Calu3 (cell line): ENCODE results near the gene RRH. TPM values are rescaled to one million over a fixed set of nuclear protein-coding genes. Genes with fewer than 3 reads are reported as not detected.

Source experiments
- BruUV-seq: library from RNA; stranded (reverse); fragments of 400-500 nt; replicated peaks from 2 replicates; lab custom pipeline; 2021; lab: Mats Ljungman, UMichigan
- CTCF ChIA-PET: fragments of 300-600 bp; sonication (Branson Sonifier 250); formaldehyde crosslinking; loops from one replicate; lab custom pipeline; 2022; ENCODE audit warnings: antibody characterized with exemption; lab: Charles Lee
- DNase-seq: peaks from one replicate; pipeline ENCODE4 v3.0.0; 2022
- H3K27ac Mint-ChIP-seq: one replicate; pipeline ENCODE4 v1.8.0; 2022; ENCODE audit warnings: mixed read lengths; ENCODE audit not compliant: unreplicated experiment
- H3K27me3 Mint-ChIP-seq: one replicate; pipeline ENCODE4 v1.8.0; 2022; ENCODE audit warnings: mixed read lengths; ENCODE audit not compliant: unreplicated experiment
- H3K36me3 Mint-ChIP-seq: one replicate; pipeline ENCODE4 v1.8.0; 2022; ENCODE audit warnings: mild to moderate bottlenecking, moderate library complexity, mixed read lengths; ENCODE audit not compliant: insufficient read depth, unreplicated experiment
- H3K4me1 Mint-ChIP-seq: one replicate; pipeline ENCODE4 v1.8.0; 2022; ENCODE audit warnings: mild to moderate bottlenecking, low read depth, mixed read lengths; ENCODE audit not compliant: unreplicated experiment
- H3K4me3 Mint-ChIP-seq: one replicate; pipeline ENCODE4 v1.8.0; 2022; ENCODE audit warnings: mild to moderate bottlenecking, low read depth, moderate library complexity, mixed read lengths; ENCODE audit not compliant: unreplicated experiment
- H3K9me3 Mint-ChIP-seq: one replicate; pipeline ENCODE4 v1.8.0; 2022; ENCODE audit warnings: low read depth, mixed read lengths; ENCODE audit not compliant: unreplicated experiment
- intact Hi-C: fragments of 100-400 bp; cut with micrococcal nuclease; formaldehyde crosslinking; loops from one replicate; pipeline ENCODE4 v1.10.0; 2022; ENCODE audit not compliant: unreplicated experiment
- total RNA-seq: library from RNA; stranded (reverse); gene quantifications from 2 replicates; pipeline ENCODE4 v1.2.3, GENCODE V29; 2022
- TF ChIP-seq, protein P1 (sequence below): fragments of 200-600 bp; IDR thresholded peaks from one replicate; pipeline ENCODE4 v1.8.0; 2022; ENCODE audit warnings: antibody characterized with exemption; ENCODE audit not compliant: unreplicated experiment

Gene RRH
- total RNA-seq, 1 experiment from 2014 or later = 0.33 TPM

DNA sequence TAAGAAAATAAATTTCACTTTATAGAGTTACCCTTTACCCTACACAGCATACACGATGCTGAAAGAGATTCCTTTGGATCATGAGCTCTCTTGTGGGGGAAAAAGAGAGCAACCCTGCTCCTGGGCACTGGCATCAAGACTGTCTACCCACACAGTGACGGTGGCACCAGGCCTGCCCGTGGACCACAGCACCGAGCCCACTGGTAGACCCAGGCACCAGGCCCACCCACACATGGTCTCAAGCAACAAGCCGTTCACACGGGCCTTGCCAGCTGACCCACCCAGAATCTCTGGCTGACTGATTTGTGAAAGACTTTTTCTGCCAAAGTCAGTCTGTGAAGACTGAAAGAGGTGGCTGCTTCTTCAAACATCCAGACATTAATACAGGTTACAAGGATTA, 32.7 kb upstream of the RRH start:
- intact Hi-C loops = no loop called here
- BruUV-seq = no TSS peak
- no peak overlapping the region for H3K4me3 Mint-ChIP-seq
- H3K27ac Mint-ChIP-seq = no peak overlapping the region
- H3K36me3 Mint-ChIP-seq = no peaks in the 10 kb centered on the region
- no peaks in the 10 kb centered on the region for H3K27me3 Mint-ChIP-seq
- TF ChIP-seq, protein P1, sequence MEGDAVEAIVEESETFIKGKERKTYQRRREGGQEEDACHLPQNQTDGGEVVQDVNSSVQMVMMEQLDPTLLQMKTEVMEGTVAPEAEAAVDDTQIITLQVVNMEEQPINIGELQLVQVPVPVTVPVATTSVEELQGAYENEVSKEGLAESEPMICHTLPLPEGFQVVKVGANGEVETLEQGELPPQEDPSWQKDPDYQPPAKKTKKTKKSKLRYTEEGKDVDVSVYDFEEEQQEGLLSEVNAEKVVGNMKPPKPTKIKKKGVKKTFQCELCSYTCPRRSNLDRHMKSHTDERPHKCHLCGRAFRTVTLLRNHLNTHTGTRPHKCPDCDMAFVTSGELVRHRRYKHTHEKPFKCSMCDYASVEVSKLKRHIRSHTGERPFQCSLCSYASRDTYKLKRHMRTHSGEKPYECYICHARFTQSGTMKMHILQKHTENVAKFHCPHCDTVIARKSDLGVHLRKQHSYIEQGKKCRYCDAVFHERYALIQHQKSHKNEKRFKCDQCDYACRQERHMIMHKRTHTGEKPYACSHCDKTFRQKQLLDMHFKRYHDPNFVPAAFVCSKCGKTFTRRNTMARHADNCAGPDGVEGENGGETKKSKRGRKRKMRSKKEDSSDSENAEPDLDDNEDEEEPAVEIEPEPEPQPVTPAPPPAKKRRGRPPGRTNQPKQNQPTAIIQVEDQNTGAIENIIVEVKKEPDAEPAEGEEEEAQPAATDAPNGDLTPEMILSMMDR = no peak
- no peak for DNase-seq
- peaks cover 12% of the 10 kb centered on the region for H3K4me1 Mint-ChIP-seq
- H3K9me3 Mint-ChIP-seq = peaks cover 7% of the 10 kb centered on the region
- CTCF ChIA-PET = no interaction called here

DNA sequence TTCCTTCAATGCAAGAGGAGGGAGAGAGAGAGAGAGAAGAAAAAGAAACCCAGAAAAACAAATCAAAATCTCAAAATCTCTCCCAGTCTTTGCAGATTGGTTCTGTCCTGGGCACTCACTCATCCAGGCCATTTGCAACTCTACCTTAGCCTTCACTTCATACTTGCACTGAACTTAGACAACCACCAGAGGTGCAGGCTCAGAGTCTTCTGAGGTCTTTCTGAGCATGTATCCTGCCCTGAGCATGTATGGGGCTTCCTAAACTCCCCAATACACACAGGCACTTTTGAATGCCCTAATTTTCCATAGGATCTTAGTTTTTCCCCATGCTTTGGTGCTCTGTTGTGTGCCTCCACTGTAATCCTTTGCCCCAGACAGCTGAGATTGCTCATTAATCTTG, 28.9 kb upstream of the RRH start:
- DNase-seq = no peak

DNA sequence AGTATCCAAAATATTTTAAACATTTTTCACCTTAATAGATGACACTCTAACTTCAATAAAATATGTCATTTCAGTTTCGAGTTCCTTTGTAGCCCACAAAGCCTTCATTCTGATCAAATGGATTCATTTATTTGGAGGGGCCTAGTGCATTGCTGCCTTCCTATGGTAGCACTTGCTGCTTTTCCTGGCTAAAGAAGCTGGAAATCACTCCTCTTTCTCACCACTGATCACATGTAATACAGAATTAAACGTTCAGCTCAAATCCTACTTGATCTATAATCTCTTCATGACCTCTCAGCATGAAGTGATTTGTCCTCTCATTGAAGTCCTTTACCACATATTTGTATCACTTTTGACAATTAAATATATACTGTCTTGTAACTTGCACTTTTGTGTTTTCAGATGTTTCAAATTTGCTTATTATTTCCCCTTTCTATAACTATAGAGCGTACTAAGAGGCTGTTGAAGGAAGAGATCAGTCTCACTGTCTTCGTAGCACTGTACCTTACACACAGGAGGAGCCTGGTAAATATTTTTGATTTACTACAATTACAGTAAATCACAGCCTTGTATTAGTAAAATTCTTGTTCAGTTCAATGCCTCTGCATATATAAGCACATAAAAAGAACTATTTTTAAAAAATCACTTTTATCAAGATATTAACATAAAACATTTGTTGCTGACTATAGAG, 26.5 kb upstream of the RRH start:
- intact Hi-C loops = loop anchor here (5.0 to 10.0 kb wide), 3 partner anchors 74 to 226 kb away; partner anchors contain the start of gene CASP6
- CTCF ChIA-PET = interaction anchor here (0.5 to 1.7 kb wide), 2 partner anchors 98 to 157 kb away, joined by 4 to 7 read pairs; partner anchors contain the start of gene CASP6
- H3K27ac Mint-ChIP-seq = no peak overlapping the region
- TF ChIP-seq, protein P1 = no peak
- peak overlapping the region; percentile 53 for H3K4me3 Mint-ChIP-seq
- no peaks in the 10 kb centered on the region for H3K27me3 Mint-ChIP-seq
- TSS peak; percentile 62 for BruUV-seq
- DNase-seq = no peak
- H3K9me3 Mint-ChIP-seq = peaks cover 3% of the 10 kb centered on the region
- no peaks in the 10 kb centered on the region for H3K36me3 Mint-ChIP-seq
- peaks cover 25% of the 10 kb centered on the region for H3K4me1 Mint-ChIP-seq

More for the DNA sequence above, 28.9 kb upstream of the RRH start:
- no TSS peak for BruUV-seq
- Mint-ChIP-seq H3K36me3 (no peaks in the 10 kb centered on the region), H3K27ac (no peak overlapping the region), H3K27me3 (no peaks in the 10 kb centered on the region), H3K9me3 (peaks cover 7% of the 10 kb centered on the region), H3K4me1 (peaks cover 25% of the 10 kb centered on the region), H3K4me3 (no peak overlapping the region)
- intact Hi-C loops = no loop called here
- TF ChIP-seq, protein P1 = no peak
- CTCF ChIA-PET = no interaction called here

DNA sequence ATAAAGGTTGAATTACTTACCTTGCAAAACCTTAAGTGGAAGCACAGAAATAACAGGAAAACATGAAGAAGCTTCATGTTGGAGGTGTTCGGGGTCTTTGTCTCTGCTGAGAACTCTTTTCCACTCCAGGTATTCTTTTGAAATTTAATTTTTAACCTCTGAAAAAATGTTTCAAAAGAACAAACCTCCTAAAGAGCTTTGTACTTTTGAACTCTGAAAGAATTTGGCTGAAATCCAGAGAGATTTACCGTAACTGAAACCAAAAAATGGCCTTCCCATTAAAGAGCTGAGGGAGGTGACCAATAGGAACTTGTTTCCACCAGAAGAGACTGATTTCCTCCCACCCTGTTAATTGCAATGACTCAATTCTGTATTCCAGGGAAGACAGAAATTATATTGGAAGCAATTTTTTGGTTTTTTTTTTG, 25.9 kb upstream of the RRH start, which contains the start of gene CFI:
CFI (minus strand) TSS at position 105 of the 425 bp plus-strand sequence; CDS start at position 77, 28 bp downstream.
- peaks cover 3% of the 10 kb centered on the region for H3K9me3 Mint-ChIP-seq
- H3K36me3 Mint-ChIP-seq = no peaks in the 10 kb centered on the region
- CTCF ChIA-PET = interaction anchor here (0.5 to 1.7 kb wide), 2 partner anchors 99 to 157 kb away, joined by 4 to 7 read pairs; partner anchors contain the start of gene CASP6
- intact Hi-C loops = loop anchor here (2.0 to 10.0 kb wide), 4 partner anchors 75 to 375 kb away; partner anchors contain the start of gene CASP6
- no TSS peak for BruUV-seq
- TF ChIP-seq, protein P1 = no peak
- H3K27me3 Mint-ChIP-seq = no peaks in the 10 kb centered on the region
- H3K4me1 Mint-ChIP-seq = peaks cover 25% of the 10 kb centered on the region
- peak within 1 kb of the TSS; percentile 53 for H3K4me3 Mint-ChIP-seq
- H3K27ac Mint-ChIP-seq = peak within 1 kb of the TSS; percentile 27
- no peak for DNase-seq
